Peyer's patch (tissue), 4 donors: Measurements from ENCODE around the gene GIMAP5. TPM values are rescaled to one million over a fixed set of nuclear protein-coding genes. Genes with fewer than 3 reads are reported as not detected.

Experiments used
- DNase-seq, 3 donors: peaks; one replicate each; pipeline ENCODE4 v3.0.0-alpha.2; 2017 to 2019
- H3K27ac ChIP-seq, 4 donors: fragments of 200-600 bp; sonication (generic); one replicate each; pipeline ENCODE4 v1.5.1; 2016 to 2019
- H3K27me3 ChIP-seq, 2 donors: fragments of 200-600 bp; sonication (generic); one replicate each; pipeline ENCODE4 v1.5.1; 2019
- H3K36me3 ChIP-seq, 3 donors: fragments of 200-600 bp; sonication (generic); one replicate each; pipeline ENCODE4 v1.5.1; 2016 to 2019
- H3K4me1 ChIP-seq, 4 donors: fragments of 200-600 bp; sonication (generic); one replicate each; pipeline ENCODE4 v1.5.1; 2016 to 2019
- H3K4me3 ChIP-seq, 4 donors: fragments of 200-600 bp; sonication (generic); 1 replicate in 3 of 4; 2 replicates in 1 of 4; pipeline ENCODE4 v1.5.1; 2016 to 2019; ENCODE audit warnings: mild to moderate bottlenecking in 1 of 4
- H3K9me3 ChIP-seq, 4 donors: fragments of 200-600 bp; sonication (generic); one replicate each; pipeline ENCODE4 v1.5.1; 2016 to 2019; ENCODE audit warnings: mild to moderate bottlenecking in 1 of 4
- CTCF ChIP-seq, 6 experiments: fragments of 450-650 bp in 4 of 6; fragments of 200-600 bp in 2 of 6; sonication (generic) in 1 of 6; IDR thresholded peaks; one replicate each; pipeline ENCODE4 v1.5.1; 2017 to 2019; ENCODE audit warnings: antibody characterized with exemption in 6 of 6, mild to moderate bottlenecking in 3 of 6, moderate library complexity in 1 of 6
- POLR2A ChIP-seq, 2 donors: fragments of 450-650 bp; IDR thresholded peaks; one replicate each; pipeline ENCODE4 v1.5.1; 2017; ENCODE audit warnings: antibody characterized with exemption in 2 of 2, mild to moderate bottlenecking in 2 of 2, moderate library complexity in 2 of 2
- total RNA-seq, 4 donors: library from RNA; depleted of rRNA; stranded (reverse); fragments of >200 nt; gene quantifications; one replicate each; pipeline ENCODE4 v1.1.0, GENCODE V29; 2016

Gene GIMAP5
- total RNA-seq, 4 donors from 2014 or later: 11.9 to 47.0 (median 24.4) TPM

GRCh38 chr7:150721970-150722373, 15.2 kb upstream of the GIMAP5 start:
- H3K36me3 ChIP-seq: peaks cover 0 to 14% (median 0%) of the 10 kb centered on the region in 3 donors
- peak overlapping the region in 3 of 4 donors; percentile 11 to 30 (median 17) for H3K27ac ChIP-seq
- TF ChIP-seq POLR2A (IDR thresholded peaks at IDR 0.05): no peak
- TF ChIP-seq CTCF (IDR thresholded peaks at IDR 0.05): no peak
- H3K4me1 ChIP-seq: no peaks in the 10 kb centered on the region
- no peaks in the 10 kb centered on the region for H3K27me3 ChIP-seq
- H3K4me3 ChIP-seq: no peak overlapping the region
- no peak for DNase-seq
- no peaks in the 10 kb centered on the region for H3K9me3 ChIP-seq

DNA sequence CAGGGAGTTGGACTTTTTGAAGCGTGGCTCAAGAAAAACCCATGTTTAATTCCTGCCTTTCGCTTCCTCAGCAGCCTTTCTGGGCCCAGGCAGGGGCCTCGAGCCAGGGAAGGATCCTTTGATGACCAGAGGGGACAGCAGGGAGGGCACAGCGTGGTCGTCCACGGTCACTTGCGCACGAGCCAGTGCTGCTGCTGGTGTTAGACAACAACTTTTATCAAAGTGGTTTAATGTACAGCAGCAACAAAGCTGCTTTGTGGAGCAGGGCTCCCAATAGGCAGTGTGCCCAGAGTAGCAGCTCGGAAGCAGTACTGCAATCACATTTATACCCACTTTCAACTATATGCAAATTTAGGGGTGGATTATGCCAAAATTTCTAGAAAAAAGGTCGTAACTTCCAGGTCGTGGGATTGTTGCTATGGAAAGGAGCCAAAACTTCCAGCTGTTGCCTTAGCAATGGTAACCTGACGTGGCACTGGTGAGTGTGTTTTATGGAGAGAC, 14.7 kb upstream of the GIMAP5 start:
- H3K36me3 ChIP-seq: peaks cover 0 to 14% (median 0%) of the 10 kb centered on the region in 3 donors
- no peak overlapping the region for H3K4me3 ChIP-seq
- TF ChIP-seq POLR2A (IDR thresholded peaks at IDR 0.05): no peak
- no peak for TF ChIP-seq CTCF (IDR thresholded peaks at IDR 0.05)

DNA sequence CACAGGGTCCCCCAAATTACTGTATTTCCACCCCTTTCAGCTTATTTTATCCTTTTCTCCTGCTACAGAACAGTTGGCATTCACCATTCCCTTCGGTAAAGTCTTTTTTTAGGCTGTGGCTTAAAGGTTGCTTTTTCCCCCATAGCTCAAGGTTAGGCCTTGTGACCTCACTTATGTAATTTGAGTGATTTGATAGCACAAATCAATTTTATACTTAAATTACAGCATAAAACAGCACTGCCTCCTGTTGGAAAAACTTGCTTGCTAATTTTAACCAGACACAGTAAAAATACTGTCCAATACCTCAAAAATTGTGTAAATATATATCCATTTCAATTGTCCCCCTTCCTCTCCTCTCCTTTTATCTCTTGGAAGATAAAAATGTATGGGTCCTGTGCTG, 13.8 kb upstream of the GIMAP5 start:
- H3K36me3 ChIP-seq: peaks cover 0 to 14% (median 0%) of the 10 kb centered on the region in 3 donors
- DNase-seq: no peak
- no peaks in the 10 kb centered on the region for H3K4me1 ChIP-seq
- no peaks in the 10 kb centered on the region for H3K27me3 ChIP-seq
- no peak overlapping the region for H3K4me3 ChIP-seq
- no peak for TF ChIP-seq POLR2A (IDR thresholded peaks at IDR 0.05)
- TF ChIP-seq CTCF (IDR thresholded peaks at IDR 0.05): no peak
- no peaks in the 10 kb centered on the region for H3K9me3 ChIP-seq
- H3K27ac ChIP-seq: no peak overlapping the region

More for the DNA sequence above, 14.7 kb upstream of the GIMAP5 start:
- Histone ChIP-seq H3K27me3 (no peaks in the 10 kb centered on the region), H3K4me1 (no peaks in the 10 kb centered on the region), H3K9me3 (no peaks in the 10 kb centered on the region), H3K27ac (peak overlapping the region in 3 of 4 donors; percentile 11 to 30 (median 17))
- no peak for DNase-seq

- Histone ChIP-seq H3K36me3 (no peaks in the 10 kb centered on the region), H3K27me3 (no peaks in the 10 kb centered on the region), H3K4me1 (no peaks in the 10 kb centered on the region), H3K27ac (peak overlapping the region in 1 of 4 donors; percentile 41), H3K4me3 (no peak overlapping the region), H3K9me3 (no peaks in the 10 kb centered on the region)
- peak in 1 of 3 donors; percentile 80 for DNase-seq
- TF ChIP-seq POLR2A (IDR thresholded peaks at IDR 0.05) (no peak), CTCF (IDR thresholded peaks at IDR 0.05) (no peak)
Measured at GRCh38 chr7:150727381-150727780, 9.8 kb upstream of the GIMAP5 start.

DNA sequence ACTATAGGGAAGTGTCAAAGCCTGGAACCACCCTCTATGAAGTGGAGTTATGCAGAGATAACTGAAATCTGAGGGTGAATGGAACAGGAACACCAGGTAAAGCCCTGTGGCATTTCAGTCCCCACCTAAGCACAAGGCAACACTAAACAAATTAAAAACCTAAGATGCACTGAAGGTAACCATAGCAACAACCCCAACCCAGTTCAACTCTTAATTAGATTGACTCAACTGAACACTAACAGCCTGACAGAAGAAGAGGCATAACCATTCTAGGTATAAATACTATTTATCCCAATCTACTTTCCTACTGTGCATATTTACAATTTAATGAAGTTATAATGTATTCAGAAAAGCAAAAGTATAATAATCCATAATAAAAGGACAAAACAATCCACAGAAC, 9.2 kb upstream of the GIMAP5 start:
- H3K4me3 ChIP-seq: no peak overlapping the region
- peak overlapping the region in 1 of 4 donors; percentile 41 for H3K27ac ChIP-seq
- no peaks in the 10 kb centered on the region for H3K27me3 ChIP-seq
- no peak for TF ChIP-seq POLR2A (IDR thresholded peaks at IDR 0.05)
- TF ChIP-seq CTCF (IDR thresholded peaks at IDR 0.05): no peak
- DNase-seq: no peak
- H3K9me3 ChIP-seq: no peaks in the 10 kb centered on the region
- H3K36me3 ChIP-seq: no peaks in the 10 kb centered on the region
- H3K4me1 ChIP-seq: no peaks in the 10 kb centered on the region

DNA sequence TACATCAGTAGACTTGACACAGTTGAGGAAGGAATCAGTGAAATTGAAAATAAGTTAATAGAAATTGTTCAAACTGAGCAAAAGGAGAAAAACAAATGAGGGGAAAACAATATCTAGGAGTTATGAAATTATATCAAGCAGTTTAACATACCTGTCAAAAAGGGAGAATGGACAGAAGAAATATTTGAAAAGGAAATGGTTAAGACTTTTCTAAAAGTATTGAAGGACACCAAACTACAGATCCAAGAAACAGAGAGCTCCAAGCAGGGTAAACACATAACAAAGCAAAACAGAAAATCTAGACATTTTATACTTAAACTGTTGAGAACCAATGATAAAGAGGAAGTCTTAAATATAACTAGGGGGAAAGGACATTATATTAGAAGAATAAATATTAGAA, 8.6 kb upstream of the GIMAP5 start:
- Histone ChIP-seq H3K27ac (no peak overlapping the region), H3K4me3 (no peak overlapping the region), H3K36me3 (no peaks in the 10 kb centered on the region), H3K4me1 (no peaks in the 10 kb centered on the region), H3K27me3 (no peaks in the 10 kb centered on the region), H3K9me3 (no peaks in the 10 kb centered on the region)
- no peak for DNase-seq
- TF ChIP-seq CTCF (IDR thresholded peaks at IDR 0.05) (no peak), POLR2A (IDR thresholded peaks at IDR 0.05) (no peak)
